Superior temporal gyrus (tissue), 1 donor: ENCODE measurements around the gene EXOC6.

ENCODE experiments used
- DNase-seq: peaks from one replicate; pipeline ENCODE4 v3.0.0-alpha.2; 2016; ENCODE audit errors: extremely low spot score

Gene EXOC6

GRCh38 chr10:93064874-93065660 lies 216.7 kb downstream of the EXOC6 start:
- no peak for DNase-seq

DNA sequence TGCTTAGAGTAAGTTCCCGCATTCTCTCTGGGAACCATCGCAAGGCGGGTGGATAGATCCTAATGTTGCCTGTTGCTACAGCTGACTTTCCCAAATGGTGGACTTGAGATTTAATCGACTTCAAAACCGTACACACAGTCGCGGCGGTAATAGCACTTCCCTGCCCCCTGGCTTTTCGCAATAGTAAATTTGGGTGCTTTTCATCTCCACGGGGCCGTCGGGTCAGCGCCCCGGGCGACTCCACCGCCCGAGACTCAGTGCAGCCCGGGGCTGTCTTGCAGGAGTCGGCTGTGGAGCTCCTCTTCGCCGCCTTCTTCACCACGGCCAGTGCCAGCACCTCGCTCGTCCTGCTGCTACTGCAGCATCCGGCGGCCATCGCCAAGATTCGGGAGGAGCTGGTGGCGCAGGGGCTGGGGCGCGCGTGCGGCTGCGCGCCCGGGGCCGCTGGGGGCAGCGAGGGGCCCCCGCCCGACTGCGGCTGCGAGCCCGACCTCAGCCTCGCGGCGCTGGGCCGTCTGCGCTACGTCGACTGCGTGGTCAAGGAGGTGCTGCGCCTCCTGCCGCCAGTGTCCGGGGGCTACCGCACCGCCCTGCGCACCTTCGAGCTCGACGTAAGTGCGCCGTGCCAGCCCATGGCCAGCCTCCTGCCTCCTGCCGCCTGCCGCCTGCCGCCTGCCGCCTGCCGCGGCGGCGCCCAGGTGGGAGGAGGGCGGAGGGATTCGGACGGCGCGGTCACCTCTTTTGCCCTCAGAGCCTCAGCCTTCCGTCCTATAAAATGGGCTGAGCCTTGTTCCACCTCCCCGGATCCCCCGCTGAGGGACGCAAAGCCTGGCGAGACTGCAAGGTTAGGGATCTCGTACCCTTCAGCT lies 217.6 kb downstream of the EXOC6 start:
- DNase-seq: no peak

GRCh38 chr10:93066544-93066913 lies 218.2 kb downstream of the EXOC6 start:
- no peak for DNase-seq

DNA sequence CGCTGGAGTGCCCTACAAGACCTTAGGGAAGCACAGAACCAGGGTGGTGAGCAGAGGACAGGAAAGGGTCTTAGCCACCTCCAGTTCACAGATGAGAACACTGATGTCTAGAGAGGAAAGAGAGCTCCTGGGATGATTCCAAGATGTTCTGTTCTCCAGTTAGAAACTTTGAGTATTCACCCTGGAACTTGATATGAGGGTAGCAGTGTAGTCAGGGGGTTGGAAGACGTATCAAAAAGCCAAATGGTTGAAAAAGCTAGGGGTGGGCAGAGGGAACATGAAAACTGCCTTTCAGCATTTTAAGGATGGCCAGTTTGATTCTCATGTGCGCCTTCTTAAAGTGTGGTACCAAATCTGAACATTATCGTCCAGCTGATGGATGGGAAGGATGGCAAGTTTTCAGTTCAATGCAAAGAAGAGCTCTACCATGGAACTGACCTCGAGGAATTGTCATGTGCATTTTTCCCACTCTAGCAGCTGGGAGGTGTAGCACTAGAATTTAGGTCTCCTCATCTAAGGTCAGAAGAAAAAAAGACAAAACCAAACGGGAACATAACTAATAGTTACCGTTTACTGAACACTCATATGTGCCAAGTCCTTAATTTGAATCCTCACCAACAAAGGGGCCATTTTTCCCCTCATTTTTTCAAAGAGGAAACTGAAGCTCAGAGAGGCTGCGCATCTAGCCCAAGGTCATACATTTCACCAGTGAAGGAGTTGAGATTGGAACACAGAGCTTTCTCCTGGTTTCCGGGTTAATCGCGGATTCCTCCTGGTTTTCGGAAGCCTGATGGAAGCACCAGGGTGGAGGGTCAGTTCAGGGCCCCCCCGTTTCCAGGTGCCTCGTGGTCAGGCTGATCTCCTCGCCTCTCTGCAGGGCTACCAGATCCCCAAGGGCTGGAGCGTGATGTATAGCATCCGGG lies 219.4 kb downstream of the EXOC6 start:
- no peak for DNase-seq

DNA sequence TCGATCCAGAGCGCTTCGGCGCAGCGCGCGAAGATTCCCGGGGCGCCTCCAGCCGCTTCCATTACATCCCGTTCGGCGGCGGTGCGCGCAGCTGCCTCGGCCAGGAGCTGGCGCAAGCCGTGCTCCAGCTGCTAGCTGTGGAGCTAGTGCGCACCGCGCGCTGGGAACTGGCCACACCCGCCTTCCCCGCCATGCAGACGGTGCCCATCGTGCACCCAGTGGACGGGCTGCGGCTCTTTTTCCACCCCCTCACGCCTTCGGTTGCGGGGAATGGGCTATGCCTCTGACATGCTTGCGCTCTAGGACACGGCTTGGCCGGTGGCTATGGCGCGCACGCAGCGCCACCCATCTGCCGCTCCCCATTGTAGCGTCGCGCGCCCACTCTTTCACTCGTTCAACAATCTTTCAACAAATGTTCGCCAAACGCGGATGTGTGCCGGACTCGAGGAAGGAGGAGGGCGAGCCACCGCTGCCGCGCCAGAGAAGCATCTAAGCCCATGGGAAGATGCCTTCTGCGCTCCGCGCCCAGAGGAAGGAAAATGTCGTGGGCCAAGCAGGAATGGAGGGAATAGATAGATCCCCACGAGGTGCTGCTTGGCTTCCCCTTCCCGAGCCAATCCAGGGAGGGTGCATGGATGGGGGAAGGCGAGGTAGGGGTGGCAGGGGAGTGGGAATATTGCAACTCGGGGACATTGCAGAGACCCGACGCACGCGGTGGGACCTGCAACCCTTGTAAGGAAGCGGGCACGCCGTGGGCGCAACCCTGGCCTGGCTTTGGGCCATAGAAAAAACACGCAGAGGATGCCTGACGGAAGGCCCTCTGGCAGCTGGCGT lies 220.3 kb downstream of the EXOC6 start:
- no peak for DNase-seq

GRCh38 chr10:93069245-93069561 lies 220.9 kb downstream of the EXOC6 start:
- no peak for DNase-seq

DNA sequence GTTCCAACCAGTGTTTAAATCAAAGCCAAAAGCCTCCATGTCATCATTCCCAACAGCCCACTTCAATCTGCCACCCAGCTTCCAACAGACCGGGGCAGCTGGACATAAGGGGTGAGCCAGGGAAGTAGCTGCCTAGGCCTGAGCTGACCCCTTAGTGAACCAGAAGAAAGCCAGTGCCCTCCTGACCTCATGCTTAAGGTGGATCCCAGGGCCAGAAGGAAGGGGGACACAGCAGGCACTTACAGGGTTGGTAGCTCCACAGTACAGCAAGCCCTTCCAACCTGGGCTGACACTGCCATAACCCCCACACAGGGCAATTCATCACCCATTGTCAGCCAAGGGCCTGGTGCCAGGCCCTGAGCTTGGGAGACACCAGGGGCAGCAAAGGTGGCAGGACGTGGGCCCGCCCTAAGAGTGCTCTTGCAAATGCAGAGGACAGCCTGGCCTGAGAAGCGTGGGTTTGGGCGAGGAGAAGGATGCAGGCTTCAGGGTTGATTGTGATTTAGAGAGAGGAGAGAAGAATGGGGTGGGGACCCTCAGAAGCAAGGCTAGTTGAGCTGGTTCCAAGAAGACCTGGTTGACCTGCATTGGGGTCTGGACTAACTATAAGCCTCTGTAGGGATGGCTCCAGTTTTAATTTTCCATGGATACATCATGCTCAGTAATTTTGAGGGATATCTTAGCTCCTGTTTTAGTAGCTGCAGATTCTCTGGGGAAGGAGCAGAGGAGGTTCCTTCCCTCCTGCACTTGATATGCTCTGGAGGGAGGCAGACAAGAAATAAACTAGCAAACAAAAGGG lies 222.3 kb downstream of the EXOC6 start:
- DNase-seq: no peak

DNA sequence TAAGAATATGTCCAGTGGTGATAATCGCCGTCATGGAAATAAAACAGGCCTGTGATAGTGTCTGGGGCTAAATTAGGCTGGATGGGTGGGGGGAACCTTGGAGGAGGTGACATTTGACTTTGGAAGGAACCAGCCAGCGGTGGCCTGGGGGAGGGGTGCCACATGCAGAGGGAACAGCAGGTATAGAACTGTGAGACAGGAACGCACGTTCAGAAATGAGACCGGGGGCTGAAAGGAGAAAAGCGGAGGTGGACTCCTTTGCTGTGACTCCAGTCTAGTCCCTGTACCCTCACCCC lies 222.8 kb downstream of the EXOC6 start:
- no peak for DNase-seq

GRCh38 chr10:93071674-93072224 lies 223.4 kb downstream of the EXOC6 start:
- DNase-seq: no peak

GRCh38 chr10:93072225-93072712 lies 223.9 kb downstream of the EXOC6 start:
- DNase-seq: no peak

DNA sequence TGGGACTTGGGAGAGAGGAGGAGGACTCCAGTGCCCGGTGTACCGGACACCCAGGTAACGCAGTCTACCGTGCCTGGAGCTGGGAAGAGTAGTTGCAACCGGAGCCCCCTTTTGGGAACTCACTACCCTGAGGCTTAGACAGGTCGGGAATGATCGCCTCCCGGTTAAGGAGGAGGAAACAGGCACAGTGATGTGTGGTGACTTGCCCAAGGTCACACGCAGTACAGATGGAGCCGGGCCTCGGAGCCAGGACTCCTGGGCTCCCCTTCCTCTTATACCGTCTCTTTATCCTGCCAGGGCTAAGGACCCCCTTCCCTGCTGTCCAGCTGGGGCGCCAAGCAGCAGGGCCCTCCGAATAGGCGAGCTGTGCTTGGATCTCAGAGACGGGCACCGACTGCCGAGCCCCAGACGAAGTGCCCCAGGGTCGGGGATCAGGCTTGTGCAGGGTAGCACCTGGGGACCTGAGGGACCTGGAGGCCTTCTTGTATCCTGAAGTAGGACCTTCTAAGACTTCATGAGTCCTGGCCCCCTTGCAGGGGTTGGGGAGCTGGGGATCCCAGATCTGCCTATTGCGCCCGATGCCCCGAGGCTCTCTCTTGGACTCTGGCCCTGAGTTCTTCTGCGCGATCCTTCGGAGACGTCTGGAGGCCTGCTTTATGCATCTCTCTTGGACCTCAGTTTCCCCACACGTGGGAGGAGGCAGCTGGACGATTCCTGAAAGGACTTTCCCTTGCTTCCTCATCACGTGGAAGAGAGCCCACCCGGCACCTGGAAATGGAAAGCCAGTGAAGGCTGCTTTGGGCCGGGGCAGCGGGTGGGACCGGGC lies 224.6 kb downstream of the EXOC6 start:
- DNase-seq: no peak

DNA sequence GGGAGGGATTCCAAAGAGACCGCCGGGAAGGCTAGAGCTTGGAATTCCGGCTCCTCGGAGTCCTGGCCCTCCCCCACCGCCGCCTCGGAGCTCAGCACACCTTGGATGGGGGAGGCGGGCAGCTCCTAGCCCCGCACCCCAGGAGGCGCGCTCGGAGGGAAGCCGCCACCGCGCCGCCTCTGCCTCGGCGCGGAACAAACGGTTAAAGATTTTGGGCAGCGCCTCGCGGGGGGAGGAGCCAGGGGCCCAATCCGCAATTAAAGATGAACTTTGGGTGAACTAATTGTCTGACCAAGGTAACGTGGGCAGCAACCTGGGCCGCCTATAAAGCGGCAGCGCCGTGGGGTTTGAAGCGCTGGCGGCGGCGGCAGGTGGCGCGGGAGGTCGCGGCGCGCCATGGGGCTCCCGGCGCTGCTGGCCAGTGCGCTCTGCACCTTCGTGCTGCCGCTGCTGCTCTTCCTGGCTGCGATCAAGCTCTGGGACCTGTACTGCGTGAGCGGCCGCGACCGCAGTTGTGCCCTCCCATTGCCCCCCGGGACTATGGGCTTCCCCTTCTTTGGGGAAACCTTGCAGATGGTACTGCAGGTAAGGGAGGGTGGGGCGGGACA lies 225.3 kb downstream of the EXOC6 start, which contains the start of gene CYP26A1:
Gene CYP26A1 (plus strand): TSS at position 355 of the 608 bp plus-strand sequence. CDS start 42 bp downstream, at position 397.
- no peak for DNase-seq

- DNase-seq: no peak
These were observed 225.9 kb downstream of the EXOC6 start for GRCh38 chr10:93074147-93074596.

GRCh38 chr10:93074597-93075368 lies 226.5 kb downstream of the EXOC6 start:
- no peak for DNase-seq

GRCh38 chr10:93075369-93076221 lies 227.3 kb downstream of the EXOC6 start:
- no peak for DNase-seq

- no peak for DNase-seq
These were observed 228.6 kb downstream of the EXOC6 start for GRCh38 chr10:93076871-93077270.

- no peak for DNase-seq
These were observed 229.6 kb downstream of the EXOC6 start for GRCh38 chr10:93077860-93078337.
